Colonic mucosa (tissue), 4 donors: ENCODE results near the gene TTLL12. TPM values are rescaled to one million over a fixed set of nuclear protein-coding genes. Genes with fewer than 3 reads are reported as not detected.

Experiments
- DNase-seq: peaks from one replicate; pipeline ENCODE4 v3.0.0-alpha.2; 2020
- H3K27ac ChIP-seq: fragments of 200-600 bp; one replicate; pipeline ENCODE4 v1.8.0; 2021
- H3K27me3 ChIP-seq: fragments of 200-600 bp; one replicate; pipeline ENCODE4 v1.8.0; 2021
- H3K36me3 ChIP-seq: fragments of 200-600 bp; one replicate; pipeline ENCODE4 v1.8.0; 2021
- H3K4me1 ChIP-seq: fragments of 200-600 bp; one replicate; pipeline ENCODE4 v1.8.0; 2021; ENCODE audit warnings: mild to moderate bottlenecking
- H3K4me3 ChIP-seq: fragments of 200-600 bp; one replicate; pipeline ENCODE4 v1.8.0; 2021
- H3K9ac ChIP-seq, 2 donors: one replicate each; pipeline ENCODE4 v1.7.0; 2013; ENCODE audit warnings: control low read depth in 2 of 2, low read depth in 2 of 2, low read length in 2 of 2
- H3K9me3 ChIP-seq: fragments of 200-600 bp; one replicate; pipeline ENCODE4 v1.8.0; 2021
- intact Hi-C: fragments of 100-400 bp; cut with DNase I; formaldehyde crosslinking; loops from one replicate; pipeline ENCODE4 v1.14.1; 2022
- total RNA-seq, 2 donors: library from RNA; stranded (reverse); fragmentation: NEBNext Ultra II Directional in 1 of 2; extraction: Animal tissue kit (Norgen Biotek cat#: 25700) in 1 of 2; gene quantifications; one replicate each; pipeline ENCODE4 v1.2.1, GENCODE V29; 2021
- TF ChIP-seq, protein P1 (sequence below): fragments of 200-600 bp; IDR thresholded peaks from one replicate; pipeline ENCODE4 v1.8.0; 2022; ENCODE audit warnings: antibody characterized with exemption, mild to moderate bottlenecking
- donor health status: healthy.
- donor health status: DM: no; HTN: no; CAD: no.
- donor health status: DM: no; HTN: no; CAD: no.

The TTLL12 gene
- total RNA-seq, 2 donors from 2014 or later: 89.3 to 147 TPM

DNA sequence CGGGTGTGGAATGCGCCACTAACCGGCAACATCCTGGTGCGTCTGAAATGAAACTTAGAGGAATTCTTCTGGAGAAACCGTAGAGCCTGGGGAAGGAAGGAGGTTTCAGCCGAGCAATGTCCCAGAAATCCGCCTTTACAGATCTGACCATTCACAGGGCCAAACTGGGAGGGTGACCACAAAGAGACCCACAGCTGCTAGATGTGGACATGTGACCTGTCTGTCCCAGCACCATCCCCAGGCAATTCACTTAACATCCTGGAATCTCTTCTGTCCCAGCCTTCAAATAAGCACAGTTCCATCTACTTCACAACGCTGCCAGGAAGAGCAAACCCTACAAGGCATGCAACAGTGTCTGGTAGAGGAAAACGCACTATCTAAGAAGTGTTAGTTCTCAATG lies 53.5 kb downstream of the TTLL12 start:
- TF ChIP-seq, protein P1, sequence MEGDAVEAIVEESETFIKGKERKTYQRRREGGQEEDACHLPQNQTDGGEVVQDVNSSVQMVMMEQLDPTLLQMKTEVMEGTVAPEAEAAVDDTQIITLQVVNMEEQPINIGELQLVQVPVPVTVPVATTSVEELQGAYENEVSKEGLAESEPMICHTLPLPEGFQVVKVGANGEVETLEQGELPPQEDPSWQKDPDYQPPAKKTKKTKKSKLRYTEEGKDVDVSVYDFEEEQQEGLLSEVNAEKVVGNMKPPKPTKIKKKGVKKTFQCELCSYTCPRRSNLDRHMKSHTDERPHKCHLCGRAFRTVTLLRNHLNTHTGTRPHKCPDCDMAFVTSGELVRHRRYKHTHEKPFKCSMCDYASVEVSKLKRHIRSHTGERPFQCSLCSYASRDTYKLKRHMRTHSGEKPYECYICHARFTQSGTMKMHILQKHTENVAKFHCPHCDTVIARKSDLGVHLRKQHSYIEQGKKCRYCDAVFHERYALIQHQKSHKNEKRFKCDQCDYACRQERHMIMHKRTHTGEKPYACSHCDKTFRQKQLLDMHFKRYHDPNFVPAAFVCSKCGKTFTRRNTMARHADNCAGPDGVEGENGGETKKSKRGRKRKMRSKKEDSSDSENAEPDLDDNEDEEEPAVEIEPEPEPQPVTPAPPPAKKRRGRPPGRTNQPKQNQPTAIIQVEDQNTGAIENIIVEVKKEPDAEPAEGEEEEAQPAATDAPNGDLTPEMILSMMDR: no peak
- H3K27ac ChIP-seq: no peak overlapping the region
- intact Hi-C loops: no loop called here
- DNase-seq: no peak
- peaks cover 3% of the 10 kb centered on the region for H3K36me3 ChIP-seq
- H3K9me3 ChIP-seq: no peaks in the 10 kb centered on the region
- peaks cover 10% of the 10 kb centered on the region for H3K4me1 ChIP-seq
- H3K9ac ChIP-seq: no peak overlapping the region
- no peaks in the 10 kb centered on the region for H3K27me3 ChIP-seq
- no peak overlapping the region for H3K4me3 ChIP-seq

- DNase-seq: no peak
- Histone ChIP-seq H3K36me3 (peaks cover 3% of the 10 kb centered on the region), H3K4me1 (peaks cover 10% of the 10 kb centered on the region), H3K9ac (no peak overlapping the region), H3K9me3 (no peaks in the 10 kb centered on the region), H3K4me3 (no peak overlapping the region), H3K27ac (no peak overlapping the region), H3K27me3 (no peaks in the 10 kb centered on the region)
- TF ChIP-seq, protein P1: no peak
- intact Hi-C loops: no loop called here
Measured at GRCh38 chr22:43131773-43132501, 55.0 kb downstream of the TTLL12 start.

DNA sequence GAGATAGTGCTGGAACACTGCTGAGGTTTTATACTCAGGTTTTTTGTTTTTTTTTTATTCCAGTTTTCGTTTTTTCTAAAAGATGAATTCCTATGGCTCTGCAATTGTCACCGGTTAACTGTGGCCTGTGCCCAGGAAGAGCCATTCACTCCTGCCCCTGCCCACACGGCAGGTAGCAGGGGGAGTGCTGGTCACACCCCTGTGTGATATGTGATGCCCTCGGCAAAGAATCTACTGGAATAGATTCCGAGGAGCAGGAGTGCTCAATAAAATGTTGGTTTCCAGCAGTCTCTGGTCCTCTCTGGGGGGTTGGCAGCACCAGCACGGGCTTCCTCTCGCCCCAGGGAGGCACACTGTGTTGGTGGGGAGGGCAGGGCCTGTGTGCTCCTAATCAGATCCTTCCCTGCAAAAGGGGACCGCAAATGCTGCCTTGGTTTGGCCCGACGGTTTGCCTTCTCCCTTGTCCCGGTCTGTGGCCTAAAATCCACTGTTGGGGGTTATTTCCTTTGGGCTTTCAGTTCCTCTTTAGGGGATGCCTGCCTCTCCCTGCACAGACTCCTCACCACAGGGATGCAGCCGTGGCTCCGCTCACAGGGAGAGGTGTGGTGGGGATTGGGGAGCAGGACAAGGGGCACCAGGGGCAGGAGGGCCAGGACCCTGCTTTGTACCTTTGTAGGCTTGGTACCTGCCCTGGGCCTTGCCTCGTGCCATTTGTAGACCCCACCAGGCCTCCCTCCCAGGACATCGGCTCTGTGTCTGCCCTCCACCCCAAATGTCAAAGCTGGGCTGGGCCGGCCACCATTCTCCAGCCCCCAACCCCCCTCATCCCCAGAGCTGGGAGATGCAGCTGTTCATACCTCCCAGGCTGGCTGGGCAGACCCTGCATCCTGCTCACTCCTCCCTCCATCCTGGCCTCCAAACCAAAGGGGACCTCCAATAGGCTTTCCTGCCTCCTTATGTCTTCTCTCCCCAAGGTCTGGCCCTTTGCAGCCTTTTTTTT lies 57.2 kb downstream of the TTLL12 start:
- H3K36me3 ChIP-seq: no peaks in the 10 kb centered on the region
- H3K4me3 ChIP-seq: no peak overlapping the region
- no peaks in the 10 kb centered on the region for H3K27me3 ChIP-seq
- H3K4me1 ChIP-seq: peaks cover 10% of the 10 kb centered on the region
- peak overlapping the region in 1 of 2 donors; percentile 75 for H3K9ac ChIP-seq
- intact Hi-C loops: no loop called here
- peak overlapping the region; percentile 82 for H3K27ac ChIP-seq
- no peaks in the 10 kb centered on the region for H3K9me3 ChIP-seq
- TF ChIP-seq, protein P1: no peak
- DNase-seq: no peak

DNA sequence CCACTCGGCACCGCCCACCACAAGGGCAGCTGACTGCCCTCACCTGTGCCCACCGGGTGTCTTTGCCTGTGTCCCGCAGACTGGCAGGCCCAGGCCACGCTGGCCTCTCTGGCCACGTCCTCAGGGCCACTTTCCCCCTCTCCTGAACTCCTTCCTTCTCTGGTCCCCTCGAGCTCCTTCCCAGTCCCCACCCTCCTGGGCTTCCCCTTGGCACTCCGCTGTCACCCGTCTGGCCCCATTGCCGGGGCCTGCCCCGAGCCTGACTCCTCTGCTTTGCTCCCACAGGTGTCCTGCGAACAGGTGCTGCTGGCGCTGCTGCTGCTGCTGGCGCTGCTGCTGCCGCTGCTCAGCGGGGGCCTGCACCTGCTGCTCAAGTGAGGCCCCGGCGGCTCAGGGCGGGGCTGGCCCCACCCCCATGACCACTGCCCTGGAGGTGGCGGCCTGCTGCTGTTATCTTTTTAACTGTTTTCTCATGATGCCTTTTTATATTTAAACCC lies 58.0 kb downstream of the TTLL12 start:
- intact Hi-C loops: no loop called here
- no peaks in the 10 kb centered on the region for H3K27me3 ChIP-seq
- peak overlapping the region; percentile 82 for H3K27ac ChIP-seq
- peak overlapping the region; percentile 52 to 75 for H3K9ac ChIP-seq
- H3K9me3 ChIP-seq: no peaks in the 10 kb centered on the region
- TF ChIP-seq, protein P1: no peak
- H3K36me3 ChIP-seq: no peaks in the 10 kb centered on the region
- DNase-seq: peak; percentile 86
- H3K4me1 ChIP-seq: peaks cover 10% of the 10 kb centered on the region
- H3K4me3 ChIP-seq: peak overlapping the region; percentile 33

- peak overlapping the region; percentile 33 for H3K4me3 ChIP-seq
- no peaks in the 10 kb centered on the region for H3K9me3 ChIP-seq
- H3K4me1 ChIP-seq: peaks cover 10% of the 10 kb centered on the region
- intact Hi-C loops: no loop called here
- DNase-seq: no peak
- peak overlapping the region; percentile 51 to 75 for H3K9ac ChIP-seq
- no peaks in the 10 kb centered on the region for H3K36me3 ChIP-seq
- H3K27me3 ChIP-seq: no peaks in the 10 kb centered on the region
- H3K27ac ChIP-seq: peak overlapping the region; percentile 82
- TF ChIP-seq, protein P1: no peak
Measured at GRCh38 chr22:43128116-43128515, 58.8 kb downstream of the TTLL12 start.
